GM21526 (cell line): ENCODE data around the gene CFAP99.
"Not testable (repeated sequence)": the region's sequence is repeated elsewhere in the genome, so short reads cannot be mapped to it uniquely, and the experiment has no call there.

Experiments
- ATAC-seq: cut with Tn5 transposase; IDR thresholded peaks from one replicate; pipeline ENCODE4 v1.9.1; 2021; ENCODE audit warnings: moderate library complexity; ENCODE audit not compliant: unreplicated experiment, low FRiP score

Gene CFAP99

DNA sequence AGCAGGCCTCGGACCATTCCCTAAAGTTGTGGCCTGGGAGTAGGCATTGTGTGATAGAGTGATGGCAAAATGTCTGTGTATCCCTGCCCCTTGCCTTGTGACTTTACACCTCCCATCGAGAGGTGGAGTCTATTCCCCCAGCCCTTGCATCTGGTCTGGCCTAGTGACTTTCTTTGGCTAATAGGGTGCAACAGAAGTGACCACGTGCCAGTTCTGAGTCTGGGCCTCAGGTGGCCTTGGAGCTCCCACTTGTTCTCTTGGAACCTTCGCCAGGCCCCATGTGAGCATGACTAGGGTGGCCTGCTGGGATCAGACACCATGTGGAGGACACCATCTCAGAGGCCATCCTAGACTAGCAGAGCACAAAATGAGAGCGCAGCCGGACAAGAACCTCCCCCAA, 46.3 kb downstream of the CFAP99 start:
- ATAC-seq = no peak

DNA sequence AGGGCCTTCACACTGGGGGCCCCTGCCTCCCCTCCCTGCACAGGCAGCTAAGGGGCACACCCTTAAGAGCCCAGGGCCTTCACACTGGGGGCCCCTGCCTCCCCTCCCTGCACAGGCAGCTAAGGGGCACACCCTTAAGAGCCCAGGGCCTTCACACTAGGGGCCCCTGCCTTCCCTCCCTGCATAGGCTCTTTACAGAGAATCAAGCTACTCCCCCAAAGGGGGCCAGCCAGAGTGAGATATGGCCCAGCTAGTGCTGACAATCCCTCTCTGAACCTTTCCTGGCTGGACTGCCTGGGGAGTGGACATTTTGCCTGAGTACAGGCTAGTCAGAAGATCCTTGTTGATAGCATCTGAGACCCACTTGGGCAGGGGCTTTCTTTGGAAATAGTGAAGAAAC, 46.8 kb downstream of the CFAP99 start:
- ATAC-seq = not testable (repeated sequence)

DNA sequence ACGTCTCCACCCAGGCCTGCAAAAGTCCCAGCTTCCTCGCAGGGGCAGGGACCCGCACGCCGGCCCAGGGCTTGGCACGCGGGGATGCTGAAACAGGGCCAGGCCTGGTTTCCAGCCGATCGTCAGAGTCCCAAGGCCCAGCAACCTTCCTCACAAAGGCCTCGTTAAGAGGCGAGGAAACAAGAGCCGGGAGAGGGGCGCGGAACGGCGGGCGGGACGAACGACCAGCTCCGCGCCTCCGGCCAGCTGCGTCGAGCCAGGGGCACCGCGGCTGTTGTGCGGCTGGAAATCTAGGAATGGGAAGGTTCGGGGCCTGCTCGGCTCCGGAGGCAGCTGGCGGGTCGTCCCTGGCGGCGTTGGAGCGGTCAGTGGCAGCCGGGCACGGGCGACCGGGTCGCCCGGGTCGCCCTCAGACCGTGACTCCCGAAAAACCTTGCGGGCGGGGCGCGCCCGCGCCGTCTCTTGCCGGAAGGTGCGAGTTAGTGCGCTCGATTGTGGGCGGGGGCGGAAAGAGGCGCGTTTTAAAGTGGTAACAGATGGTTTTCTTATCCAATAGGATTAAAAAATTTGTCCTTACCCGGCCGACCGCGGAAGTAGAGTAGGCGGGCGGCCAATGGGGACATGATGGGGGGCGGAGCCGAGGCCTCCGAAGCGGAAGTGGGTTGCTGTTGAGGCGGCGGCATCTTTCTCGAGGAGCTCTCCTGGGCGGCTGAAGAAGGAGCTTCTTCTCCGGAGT, 49.9 kb downstream of the CFAP99 start, which contains the start of gene RNF4:
Gene RNF4 (plus strand): TSS at position 651 of the 736 bp plus-strand sequence. CDS start 21,388 bp downstream, outside the sequence.
- peak; percentile 71 for ATAC-seq

DNA sequence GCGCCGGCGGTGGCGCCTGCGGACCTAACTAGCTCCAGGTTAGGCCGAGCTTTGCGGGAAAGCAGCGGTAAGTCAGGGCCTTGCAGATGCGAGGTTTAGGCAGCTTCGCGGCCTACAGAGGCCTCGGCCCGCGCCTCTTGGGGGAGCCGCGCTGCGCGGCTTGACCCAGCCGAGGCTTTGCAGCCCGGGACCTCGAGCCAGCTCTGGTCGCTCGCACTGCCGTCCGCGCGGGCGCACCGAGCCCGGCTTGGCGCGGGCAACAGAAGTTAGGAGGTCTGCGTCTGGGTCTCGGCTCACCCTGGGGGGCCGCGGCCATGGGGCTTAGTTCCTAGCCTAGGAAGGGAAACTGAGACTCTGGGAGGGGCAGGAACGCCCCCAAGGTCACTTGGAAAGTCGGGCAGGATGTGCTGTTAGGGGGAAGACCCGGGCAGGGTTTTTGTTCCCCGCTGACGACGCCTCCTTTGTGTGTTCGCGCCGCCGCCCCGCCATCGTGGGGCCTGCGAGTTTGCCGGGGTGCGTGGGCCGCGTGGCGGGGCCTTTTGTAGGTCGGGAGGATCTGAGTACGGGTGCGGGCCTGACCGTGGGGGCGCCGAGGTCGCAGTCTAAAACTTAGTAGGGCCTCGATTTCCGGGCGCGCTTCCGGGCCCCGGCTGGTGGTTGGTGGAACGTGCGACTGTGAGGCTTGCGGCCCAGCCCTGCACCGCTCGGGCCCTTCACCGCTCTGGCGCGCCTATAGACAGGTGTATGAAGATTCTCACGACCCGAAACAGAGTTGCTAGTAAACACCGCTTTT, 50.6 kb downstream of the CFAP99 start:
- ATAC-seq = peak; percentile 46

DNA sequence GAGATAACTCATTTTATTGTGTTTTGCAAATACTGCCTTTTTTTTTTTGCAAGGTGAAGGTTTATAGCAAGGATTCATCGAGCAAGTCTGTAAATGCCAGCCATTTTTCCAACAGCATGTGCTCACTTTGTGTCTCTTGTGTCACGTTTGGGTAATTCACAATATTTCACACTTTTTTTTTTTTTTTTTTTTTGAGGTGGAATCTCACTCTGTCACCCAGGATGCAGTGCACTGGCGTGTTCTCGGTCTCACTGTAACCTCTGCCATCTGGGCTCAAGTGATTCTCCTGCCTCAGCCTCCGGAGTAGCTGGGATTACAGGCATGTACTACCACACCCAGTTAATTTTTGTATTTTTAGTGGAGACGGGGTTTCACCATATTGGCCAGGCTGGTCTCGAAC, 52.0 kb downstream of the CFAP99 start:
- no peak for ATAC-seq

DNA sequence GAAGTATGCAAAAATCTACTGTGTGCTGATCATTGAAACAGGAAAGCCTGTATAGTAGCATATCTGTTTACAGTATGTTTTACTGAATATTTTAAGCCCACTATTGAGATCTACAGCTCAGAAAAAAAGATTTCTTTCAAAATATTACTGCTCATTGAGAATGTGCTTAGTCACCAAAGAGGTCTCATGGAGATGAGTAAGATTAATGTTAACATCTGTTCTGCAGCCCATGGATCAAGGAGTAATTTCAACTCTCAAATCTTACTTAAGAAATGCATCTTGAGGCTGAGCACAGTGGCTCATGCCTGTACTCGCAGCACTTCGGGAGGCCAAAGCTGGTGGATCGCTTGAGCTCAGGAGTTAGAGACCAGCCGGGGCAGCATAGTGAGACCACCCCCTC, 53.4 kb downstream of the CFAP99 start:
- ATAC-seq = no peak

DNA sequence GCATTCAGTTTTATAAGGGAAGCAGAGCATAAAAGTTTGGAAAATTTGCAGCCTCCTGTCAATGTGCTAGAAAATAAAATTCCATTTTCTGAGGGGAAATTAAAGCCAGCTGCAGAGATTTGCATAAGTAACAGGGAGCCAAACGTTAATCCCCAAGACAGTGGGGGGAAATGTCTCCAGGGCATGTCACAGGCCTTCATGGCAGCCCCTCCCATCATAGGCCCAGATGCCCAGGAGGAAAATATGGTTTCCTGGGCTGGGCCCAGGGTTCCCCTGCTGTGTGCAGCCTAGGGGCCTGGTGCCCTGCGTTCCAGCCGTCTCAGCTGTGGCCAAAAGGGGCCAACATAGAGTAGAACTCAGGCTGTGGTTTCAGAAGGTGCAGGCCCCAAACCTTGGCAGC, 59.5 kb downstream of the CFAP99 start:
- no peak for ATAC-seq

DNA sequence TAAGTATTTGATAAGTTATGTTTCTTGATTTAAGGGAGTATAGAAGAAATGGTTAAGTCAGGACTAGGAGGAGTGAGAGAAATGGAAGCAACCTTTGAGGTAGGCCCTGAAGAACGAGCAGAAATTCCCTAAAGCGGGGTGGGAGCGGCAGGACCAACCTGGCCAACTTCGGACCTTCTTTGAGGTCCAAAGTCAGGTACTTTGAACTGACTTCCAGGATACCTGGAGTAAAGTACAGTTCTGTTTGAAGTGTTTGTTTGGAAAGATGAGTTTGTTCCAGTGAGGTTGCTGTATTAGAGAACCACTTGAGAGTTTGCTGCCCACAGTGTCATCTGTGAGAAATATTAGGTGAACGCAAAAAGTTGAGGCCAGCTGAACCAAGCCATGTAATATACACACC, 61.9 kb downstream of the CFAP99 start:
- ATAC-seq = no peak

DNA sequence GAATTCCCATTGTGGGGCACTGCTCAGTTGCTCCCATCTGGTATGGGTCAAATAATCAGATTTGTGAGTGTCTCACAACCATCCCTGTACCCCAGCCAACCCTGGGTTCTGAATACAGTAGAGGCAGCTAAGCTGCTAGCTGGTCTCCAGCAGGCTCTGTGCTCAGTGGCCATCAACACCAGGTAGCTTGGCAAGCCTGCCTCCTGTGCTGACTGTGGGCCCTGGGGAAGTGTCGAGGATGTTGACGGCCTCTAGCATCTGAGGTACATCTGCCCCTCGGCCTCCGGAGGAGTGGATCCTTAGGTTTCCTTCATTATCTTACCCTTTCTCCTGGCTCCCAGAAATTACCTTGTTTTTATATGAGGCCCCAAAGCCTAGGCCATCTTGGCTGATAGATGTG, 63.4 kb downstream of the CFAP99 start:
- ATAC-seq = no peak

DNA sequence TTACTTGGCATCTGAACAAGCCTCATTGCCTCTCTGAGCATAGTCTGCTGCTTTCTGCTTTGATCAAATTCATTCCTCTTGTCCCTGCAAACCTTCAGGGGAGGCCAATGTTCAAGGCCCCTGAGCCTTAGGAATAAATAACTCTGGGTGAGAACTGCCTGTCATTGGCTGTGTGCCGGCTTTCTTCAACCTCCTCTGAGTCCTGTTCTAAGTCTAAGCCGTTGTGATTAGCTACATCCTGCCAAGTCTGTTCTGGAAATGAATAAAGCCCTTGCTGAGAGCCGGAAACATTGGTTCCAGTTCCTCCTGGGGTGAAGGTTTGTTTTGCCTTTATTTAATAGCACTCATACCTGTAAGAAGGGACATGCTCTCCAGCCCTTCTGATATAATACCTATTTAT, 63.9 kb downstream of the CFAP99 start:
- peak; percentile 40 for ATAC-seq

DNA sequence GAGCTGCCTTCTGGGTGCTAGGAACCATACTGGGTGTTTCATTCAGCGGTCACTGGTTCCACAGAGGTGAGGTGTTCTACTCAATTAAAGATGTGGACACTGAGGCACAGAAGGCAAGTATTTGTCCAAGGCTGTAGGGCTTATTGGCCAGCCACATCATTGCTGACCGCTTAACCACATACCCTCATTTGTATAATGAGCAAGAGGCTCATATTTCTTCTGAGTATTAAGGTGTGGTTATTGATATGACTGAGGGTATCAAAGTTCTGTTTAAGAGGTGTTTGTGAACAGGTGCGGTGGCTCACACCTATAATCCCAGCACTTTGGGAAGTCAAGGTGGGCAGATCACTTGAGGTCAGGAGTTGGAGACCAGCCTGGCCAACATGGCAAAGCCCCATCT, 64.5 kb downstream of the CFAP99 start:
- ATAC-seq = no peak

DNA sequence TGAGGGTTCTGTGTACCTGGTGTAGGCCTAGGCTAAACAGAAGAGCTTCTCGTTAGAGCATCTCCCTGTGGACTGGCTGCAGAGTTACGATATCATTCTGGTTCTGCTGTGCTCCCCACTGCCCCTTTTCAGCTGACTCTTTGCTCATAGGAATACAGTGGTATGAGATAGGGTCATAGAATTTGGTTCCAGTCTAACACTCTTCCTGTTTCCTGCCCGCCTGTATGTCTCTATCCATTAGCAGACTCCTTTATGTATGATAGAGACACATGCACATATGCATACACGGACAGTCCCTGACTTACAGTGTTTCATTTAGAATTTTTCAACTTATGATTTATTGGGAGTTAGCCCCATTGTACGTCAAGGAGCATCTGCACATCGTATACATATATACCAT, 65.4 kb downstream of the CFAP99 start:
- ATAC-seq = no peak

DNA sequence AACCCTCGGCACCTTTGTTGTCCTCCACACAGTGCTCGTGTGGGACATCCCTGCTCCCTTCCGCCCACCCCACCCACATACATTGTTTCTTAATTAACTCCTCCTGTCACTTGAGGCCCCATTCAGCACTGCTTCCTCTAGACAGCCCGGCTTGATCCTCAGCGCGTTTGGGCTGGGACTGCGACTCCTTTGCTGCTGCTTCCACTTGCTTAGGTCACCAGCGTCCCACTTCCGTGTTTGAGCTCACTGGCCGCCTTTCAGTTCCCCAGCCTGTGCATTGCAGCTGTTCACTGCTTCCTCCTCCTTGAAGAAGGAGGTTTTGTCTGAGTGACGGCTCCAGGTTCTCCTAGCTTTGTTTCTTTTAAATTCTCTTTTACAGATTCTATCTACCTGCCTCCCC, 66.2 kb downstream of the CFAP99 start:
- ATAC-seq = peak; percentile 66

DNA sequence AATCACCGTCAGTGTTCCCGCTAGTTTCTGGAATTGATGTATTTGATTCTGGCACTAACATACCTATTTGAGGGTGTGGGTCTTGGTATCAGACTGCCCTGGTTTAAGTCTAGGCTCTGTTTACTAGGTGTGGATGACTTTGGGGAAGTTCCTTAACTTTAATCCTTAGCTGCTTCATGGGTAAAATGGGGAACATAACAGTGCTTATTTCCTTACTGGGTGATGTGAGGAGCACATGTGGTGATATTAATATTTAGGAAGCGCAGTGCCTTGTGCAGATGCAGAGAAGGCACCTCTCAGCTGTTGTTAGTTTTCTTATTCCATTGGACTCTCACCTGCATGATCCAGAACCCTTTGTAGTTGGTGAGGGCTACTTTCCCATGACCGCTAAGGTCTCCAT, 67.2 kb downstream of the CFAP99 start:
- ATAC-seq = no peak

DNA sequence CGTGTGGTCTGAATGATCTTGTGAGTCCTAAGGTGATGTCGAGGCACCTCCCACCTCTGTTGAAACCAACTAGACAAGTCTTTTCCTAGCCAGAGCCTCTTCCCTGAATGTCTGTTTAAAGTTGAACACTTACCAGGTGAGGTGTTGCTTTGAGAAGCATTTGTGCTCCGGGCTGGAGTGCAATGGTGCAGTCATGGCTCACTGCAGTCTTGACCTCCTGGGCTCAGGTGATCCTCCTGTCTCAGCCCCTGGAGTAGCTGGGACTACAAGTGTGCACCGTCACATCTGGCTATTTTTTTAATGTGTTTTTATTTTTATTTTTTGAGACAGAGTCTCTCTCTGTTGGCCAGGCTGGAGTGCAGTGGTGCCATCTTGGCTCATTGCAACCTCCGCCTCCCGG, 68.2 kb downstream of the CFAP99 start:
- ATAC-seq = no peak

DNA sequence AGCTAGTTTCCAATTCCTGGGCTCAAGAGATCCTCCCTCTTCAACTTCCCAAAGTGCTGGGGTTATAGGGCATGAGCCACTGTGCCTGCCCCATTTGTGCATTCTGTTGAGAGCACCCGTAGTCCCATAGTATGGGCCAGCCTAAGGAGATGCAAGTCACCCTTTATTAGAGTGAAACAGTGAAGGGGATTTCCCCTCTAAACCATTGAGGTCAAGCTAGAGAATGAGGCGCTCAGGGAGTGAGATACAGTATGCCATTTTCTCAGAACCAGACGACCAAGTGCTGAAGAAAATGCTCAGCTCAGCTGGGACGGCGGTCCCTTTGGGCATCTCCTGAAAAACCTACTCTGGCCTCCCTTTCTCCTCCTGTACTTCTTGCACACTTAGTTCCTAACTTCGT, 68.9 kb downstream of the CFAP99 start:
- ATAC-seq = no peak

DNA sequence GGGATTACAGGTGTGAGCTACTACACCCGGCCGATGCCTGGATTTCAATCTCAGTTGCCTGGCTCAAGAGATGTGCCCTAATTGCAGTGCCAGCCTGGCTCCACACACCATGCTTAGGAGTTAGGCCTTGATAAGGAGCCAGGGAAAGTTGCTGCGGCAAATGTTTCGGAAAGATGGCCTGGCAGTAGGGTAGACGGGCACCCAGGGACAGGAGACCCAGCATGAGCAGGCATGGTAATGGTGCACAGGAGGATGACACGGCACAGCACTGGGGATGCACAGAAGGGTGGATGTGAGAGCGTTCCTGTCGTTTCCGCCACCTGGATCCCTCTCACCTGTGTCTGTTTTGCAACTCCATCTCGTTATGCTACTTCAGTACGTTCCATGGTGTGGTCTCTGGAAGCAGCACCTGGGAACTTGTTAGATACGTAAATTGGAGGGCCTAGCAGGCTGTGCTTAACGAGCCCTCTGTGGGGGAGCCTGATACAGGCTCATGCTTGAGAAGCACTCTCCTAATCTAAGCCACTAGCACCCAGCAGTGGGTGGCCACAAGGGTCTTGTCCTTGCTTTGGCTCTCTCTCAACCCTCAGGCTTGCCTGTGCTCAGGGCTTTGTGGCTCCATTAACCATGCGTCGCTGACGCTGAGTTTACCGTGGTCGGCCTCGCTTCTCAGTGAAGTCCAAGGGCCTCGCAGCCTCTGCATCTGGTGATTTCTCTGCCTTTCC, 70.5 kb downstream of the CFAP99 start:
- no peak for ATAC-seq

DNA sequence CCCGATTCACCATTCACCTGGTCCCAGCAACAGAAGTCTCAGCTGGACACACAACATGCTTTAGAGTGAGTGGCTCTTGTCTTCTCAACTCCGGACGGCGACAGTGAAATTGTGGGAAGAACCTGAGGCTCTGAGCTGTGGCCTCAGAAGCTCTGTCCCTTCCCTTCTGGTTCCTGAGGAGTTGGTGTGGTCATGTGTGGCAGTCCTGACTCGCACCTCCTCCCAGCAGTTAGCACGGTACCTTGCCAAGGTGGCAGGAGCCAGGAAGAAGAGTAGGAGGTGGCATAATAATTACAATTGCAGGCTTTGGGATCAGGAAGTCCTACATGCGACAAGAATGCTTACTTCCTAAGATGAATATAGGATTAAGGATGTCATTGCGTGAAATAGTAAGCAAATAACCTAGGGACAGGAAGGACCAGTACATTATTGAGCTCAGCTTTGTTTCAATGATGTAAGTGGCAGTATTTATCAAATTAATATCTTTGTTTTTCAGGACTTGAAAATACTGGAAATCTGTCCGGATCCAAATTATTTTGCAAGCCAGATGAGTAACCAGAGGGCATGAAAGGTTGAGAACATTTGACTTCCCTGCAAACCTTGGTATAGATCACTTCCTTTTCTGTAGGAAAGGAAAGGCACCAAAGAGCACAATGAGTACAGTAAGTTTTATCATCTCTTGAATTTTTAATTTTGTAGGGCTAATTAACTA, 71.2 kb downstream of the CFAP99 start:
- ATAC-seq = no peak

DNA sequence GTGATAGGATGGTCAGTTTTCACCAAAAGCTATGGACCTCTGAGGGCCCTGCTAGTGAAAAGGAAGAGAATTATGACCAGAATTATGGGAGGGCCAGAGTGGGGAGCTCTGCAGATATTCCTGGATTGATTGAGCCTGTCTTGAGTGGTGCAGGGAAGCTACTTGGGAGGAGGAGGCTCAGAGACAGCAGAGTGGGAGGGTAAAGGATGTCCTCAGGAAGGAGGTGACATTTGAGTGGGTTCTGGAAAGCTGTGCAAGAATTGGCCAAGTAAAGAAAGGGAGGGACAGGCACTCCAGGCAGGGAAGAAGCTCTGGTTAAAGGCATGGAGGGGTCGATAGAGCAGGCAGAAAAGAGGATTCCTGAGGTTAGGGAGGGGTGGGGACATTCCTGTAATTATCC, 74.2 kb downstream of the CFAP99 start:
- ATAC-seq = no peak

DNA sequence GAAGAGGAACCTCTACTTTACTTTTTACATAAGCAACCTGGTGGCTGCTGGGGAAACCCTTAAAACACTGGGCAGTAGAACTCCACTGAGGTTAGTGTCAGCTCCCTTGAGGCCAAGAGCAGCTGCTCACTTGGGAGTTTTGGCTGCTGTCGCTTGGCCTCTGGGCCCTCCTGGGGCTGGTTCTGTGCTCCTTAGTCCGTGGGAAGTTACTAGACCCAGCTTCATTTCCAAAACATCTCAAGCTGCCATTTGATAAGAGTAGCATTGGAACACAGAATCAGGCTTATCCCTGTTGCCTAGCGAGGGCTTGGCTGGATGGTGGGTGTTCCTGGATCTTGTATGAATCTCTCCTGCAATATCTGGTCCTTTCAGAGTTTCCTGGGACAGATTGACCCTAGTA, 76.2 kb downstream of the CFAP99 start:
- no peak for ATAC-seq

DNA sequence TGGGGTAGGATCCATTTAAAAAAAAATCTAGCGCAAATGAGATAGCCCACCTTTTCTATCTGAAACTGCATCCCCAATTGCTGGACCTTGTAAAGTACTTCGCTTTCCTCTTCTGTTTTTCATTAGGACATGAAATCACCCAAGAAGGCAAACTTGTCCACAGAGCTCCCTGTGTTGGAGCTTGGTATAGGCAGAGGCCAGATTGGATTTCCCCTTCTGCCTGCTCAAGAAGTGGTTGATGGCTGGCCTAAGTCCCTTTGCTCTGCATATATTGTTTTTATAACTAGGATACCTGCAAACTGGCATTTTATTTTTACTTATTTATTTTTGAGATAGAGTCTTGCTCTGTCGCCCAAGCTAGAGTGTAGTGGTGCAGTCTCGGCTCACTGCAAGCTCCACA, 78.6 kb downstream of the CFAP99 start:
- no peak for ATAC-seq
